WTC11 (cell line): ENCODE measurements around the gene FAM43A.

Experiments used
- EMX1 ChIP-seq: fragments of 250-450 bp; sonication (Bioruptor Pico); IDR thresholded peaks from 2 replicates; pipeline ENCODE4 v1.8.0; 2021; ENCODE audit warnings: mild to moderate bottlenecking
- ZNF138 ChIP-seq: sonication (generic); formaldehyde crosslinking; conservative IDR thresholded peaks from 2 replicates; pipeline ENCODE4 v1.8.1; 2022; ENCODE audit warnings: mild to moderate bottlenecking, moderate library complexity, missing genetic modification reagents
- TF ChIP-seq, protein P1 (sequence below): sonication (generic); formaldehyde crosslinking; IDR thresholded peaks from 2 replicates; pipeline ENCODE4 v1.8.1; 2022; ENCODE audit warnings: low read depth, missing genetic modification reagents, borderline replicate concordance
- TF ChIP-seq, protein P2 (sequence below): fragments of 200-600 bp; IDR thresholded peaks from 2 replicates; pipeline ENCODE4 v1.8.0; 2022; ENCODE audit warnings: antibody characterized with exemption

- TF ChIP-seq, protein P1, sequence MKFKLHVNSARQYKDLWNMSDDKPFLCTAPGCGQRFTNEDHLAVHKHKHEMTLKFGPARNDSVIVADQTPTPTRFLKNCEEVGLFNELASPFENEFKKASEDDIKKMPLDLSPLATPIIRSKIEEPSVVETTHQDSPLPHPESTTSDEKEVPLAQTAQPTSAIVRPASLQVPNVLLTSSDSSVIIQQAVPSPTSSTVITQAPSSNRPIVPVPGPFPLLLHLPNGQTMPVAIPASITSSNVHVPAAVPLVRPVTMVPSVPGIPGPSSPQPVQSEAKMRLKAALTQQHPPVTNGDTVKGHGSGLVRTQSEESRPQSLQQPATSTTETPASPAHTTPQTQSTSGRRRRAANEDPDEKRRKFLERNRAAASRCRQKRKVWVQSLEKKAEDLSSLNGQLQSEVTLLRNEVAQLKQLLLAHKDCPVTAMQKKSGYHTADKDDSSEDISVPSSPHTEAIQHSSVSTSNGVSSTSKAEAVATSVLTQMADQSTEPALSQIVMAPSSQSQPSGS (CRISPR knock-in tag), result no peak
- TF ChIP-seq, protein P2, sequence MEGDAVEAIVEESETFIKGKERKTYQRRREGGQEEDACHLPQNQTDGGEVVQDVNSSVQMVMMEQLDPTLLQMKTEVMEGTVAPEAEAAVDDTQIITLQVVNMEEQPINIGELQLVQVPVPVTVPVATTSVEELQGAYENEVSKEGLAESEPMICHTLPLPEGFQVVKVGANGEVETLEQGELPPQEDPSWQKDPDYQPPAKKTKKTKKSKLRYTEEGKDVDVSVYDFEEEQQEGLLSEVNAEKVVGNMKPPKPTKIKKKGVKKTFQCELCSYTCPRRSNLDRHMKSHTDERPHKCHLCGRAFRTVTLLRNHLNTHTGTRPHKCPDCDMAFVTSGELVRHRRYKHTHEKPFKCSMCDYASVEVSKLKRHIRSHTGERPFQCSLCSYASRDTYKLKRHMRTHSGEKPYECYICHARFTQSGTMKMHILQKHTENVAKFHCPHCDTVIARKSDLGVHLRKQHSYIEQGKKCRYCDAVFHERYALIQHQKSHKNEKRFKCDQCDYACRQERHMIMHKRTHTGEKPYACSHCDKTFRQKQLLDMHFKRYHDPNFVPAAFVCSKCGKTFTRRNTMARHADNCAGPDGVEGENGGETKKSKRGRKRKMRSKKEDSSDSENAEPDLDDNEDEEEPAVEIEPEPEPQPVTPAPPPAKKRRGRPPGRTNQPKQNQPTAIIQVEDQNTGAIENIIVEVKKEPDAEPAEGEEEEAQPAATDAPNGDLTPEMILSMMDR, result no peak
- TF ChIP-seq EMX1 (CRISPR knock-in tag), result no peak
- no peak for TF ChIP-seq ZNF138 (CRISPR knock-in tag)
Observed at GRCh38 chr3:194664857-194665256, 20.8 kb upstream of the FAM43A start.
